ENCODE results near the gene TFAP2E. TPM values are rescaled to one million over a fixed set of nuclear protein-coding genes. Genes with fewer than 3 reads are reported as not detected.
"Not testable (repeated sequence)": the region's sequence is repeated elsewhere in the genome, so short reads cannot be mapped to it uniquely, and the experiment has no call there.

Gene TFAP2E
- total RNA-seq, 4 donors from 2014 or later = 0.97 to 3.6 TPM; not detected in 2

GRCh38 chr1:35574125-35574654 is 1.1 kb downstream of the TFAP2E start:
- Histone ChIP-seq H3K4me3 (no peak overlapping the region), H3K9me3 (no peaks in the 10 kb centered on the region), H3K4me1 (peaks cover 0 to 7% of the 10 kb centered on the region in 2 donors), H3K27me3 (no peaks in the 10 kb centered on the region), H3K27ac (no peak overlapping the region), H3K36me3 (no peaks in the 10 kb centered on the region)
- TF ChIP-seq CTCF (IDR thresholded peaks at IDR 0.05) (no peak), POLR2A (IDR thresholded peaks at IDR 0.05) (no peak)
- no peak for DNase-seq
- intact Hi-C loops (cut with DNase I; ENCODE audit: low total_unique reads) = no loop called here

GRCh38 chr1:35574655-35575415 is 1.7 kb downstream of the TFAP2E start:
- peaks cover 0 to 7% of the 10 kb centered on the region in 2 donors for H3K4me1 ChIP-seq
- H3K4me3 ChIP-seq = no peak overlapping the region
- no peak for DNase-seq
- no peaks in the 10 kb centered on the region for H3K9me3 ChIP-seq
- no peaks in the 10 kb centered on the region for H3K27me3 ChIP-seq
- no peak for TF ChIP-seq POLR2A (IDR thresholded peaks at IDR 0.05)
- TF ChIP-seq CTCF (IDR thresholded peaks at IDR 0.05) = no peak
- H3K27ac ChIP-seq = no peak overlapping the region
- no peaks in the 10 kb centered on the region for H3K36me3 ChIP-seq
- intact Hi-C loops (cut with DNase I; ENCODE audit: low total_unique reads) = no loop called here

- no peak for DNase-seq
- Histone ChIP-seq H3K27ac (no peak overlapping the region), H3K4me1 (peaks cover 0 to 7% of the 10 kb centered on the region in 2 donors), H3K9me3 (no peaks in the 10 kb centered on the region), H3K36me3 (no peaks in the 10 kb centered on the region), H3K27me3 (no peaks in the 10 kb centered on the region), H3K4me3 (no peak overlapping the region)
- TF ChIP-seq CTCF (IDR thresholded peaks at IDR 0.05) = no peak
- TF ChIP-seq POLR2A (IDR thresholded peaks at IDR 0.05) = no peak
- intact Hi-C loops (cut with DNase I; ENCODE audit: low total_unique reads) = no loop called here
These were observed 2.4 kb downstream of the TFAP2E start for GRCh38 chr1:35575416-35575958.

GRCh38 chr1:35576061-35576765 is 3.1 kb downstream of the TFAP2E start:
- peaks cover 0 to 7% of the 10 kb centered on the region in 2 donors for H3K4me1 ChIP-seq
- no peak overlapping the region for H3K27ac ChIP-seq
- no peak overlapping the region for H3K4me3 ChIP-seq
- no peaks in the 10 kb centered on the region for H3K9me3 ChIP-seq
- DNase-seq = no peak
- TF ChIP-seq CTCF (IDR thresholded peaks at IDR 0.05) = no peak
- TF ChIP-seq POLR2A (IDR thresholded peaks at IDR 0.05) = no peak
- no peaks in the 10 kb centered on the region for H3K27me3 ChIP-seq
- intact Hi-C loops (cut with DNase I; ENCODE audit: low total_unique reads) = no loop called here
- no peaks in the 10 kb centered on the region for H3K36me3 ChIP-seq

- H3K27me3 ChIP-seq; intact Hi-C loops (cut with DNase I; ENCODE audit: low total_unique reads); H3K4me1 ChIP-seq: not testable (repeated sequence)
These were observed 3.6 kb downstream of the TFAP2E start for GRCh38 chr1:35576766-35577070.

More at GRCh38 chr1:35576766-35577070, 3.6 kb downstream of the TFAP2E start:
- not testable (repeated sequence) for H3K27ac ChIP-seq, H3K4me3 ChIP-seq, DNase-seq, H3K9me3 ChIP-seq, H3K36me3 ChIP-seq

All from uterus (tissue), 4 donors.